Loucy (cell line): ENCODE data around the gene MALAT1.

Source experiments
- H2AFZ ChIP-seq: fragments of 200-600 bp; sonication (generic); 2 replicates; pipeline ENCODE4 v1.6.0; 2016; ENCODE audit warnings: antibody characterized with exemption, mild to moderate bottlenecking, low read length, moderate library complexity
- H3F3A ChIP-seq: fragments of 200-600 bp; 2 replicates; pipeline ENCODE4 v1.6.0; 2016; ENCODE audit warnings: antibody characterized with exemption, low read depth, mild to moderate bottlenecking
- H3K27me3 ChIP-seq: fragments of 200-600 bp; sonication (generic); 2 replicates; pipeline ENCODE4 v1.6.1; 2014; ENCODE audit warnings: low read length, mild to moderate bottlenecking; ENCODE audit not compliant: insufficient read depth, poor library complexity, severe bottlenecking
- H3K36me3 ChIP-seq: fragments of 200-600 bp; sonication (generic); 2 replicates; pipeline ENCODE4 v1.6.1; 2016; ENCODE audit warnings: low read length; ENCODE audit not compliant: insufficient read depth
- H3K4me1 ChIP-seq: fragments of 200-600 bp; sonication (generic); 2 replicates; pipeline ENCODE4 v1.5.1; 2014; ENCODE audit warnings: low read length, mild to moderate bottlenecking; ENCODE audit not compliant: insufficient read depth, poor library complexity, severe bottlenecking
- H3K4me2 ChIP-seq: fragments of 200-600 bp; sonication (generic); 2 replicates; pipeline ENCODE4 v1.6.0; 2014; ENCODE audit warnings: antibody characterized with exemption, low read length, low read depth, mild to moderate bottlenecking; ENCODE audit not compliant: poor library complexity, severe bottlenecking
- H3K4me3 ChIP-seq: fragments of 200-600 bp; sonication (generic); 2 replicates; pipeline ENCODE4 v1.5.1; 2014; ENCODE audit warnings: low read length, mild to moderate bottlenecking, mixed read lengths; ENCODE audit not compliant: poor library complexity, severe bottlenecking
- H3K79me2 ChIP-seq: fragments of 200-600 bp; sonication (generic); 2 replicates; pipeline ENCODE4 v1.6.1; 2014; ENCODE audit warnings: low read length; ENCODE audit not compliant: insufficient read depth
- H3K9ac ChIP-seq: fragments of 200-600 bp; sonication (generic); 2 replicates; pipeline ENCODE4 v1.6.0; 2014; ENCODE audit warnings: mild to moderate bottlenecking, low read depth, low read length, moderate library complexity; ENCODE audit not compliant: poor library complexity, severe bottlenecking
- H3K9me2 ChIP-seq: fragments of 200-600 bp; sonication (generic); replicated peaks from 2 replicates; pipeline ENCODE4 v1.6.1; 2016; ENCODE audit warnings: low read depth, low read length, mixed read lengths
- H3K9me3 ChIP-seq: fragments of 200-600 bp; sonication (generic); 2 replicates; pipeline ENCODE4 v1.6.1; 2014; ENCODE audit warnings: mild to moderate bottlenecking, antibody characterized with exemption, low read length, low read depth; ENCODE audit not compliant: insufficient read depth
- H4K20me1 ChIP-seq: fragments of 200-600 bp; sonication (generic); 2 replicates; pipeline ENCODE4 v1.6.0; 2014; ENCODE audit warnings: antibody characterized with exemption, low read length, mild to moderate bottlenecking; ENCODE audit not compliant: insufficient read depth, poor library complexity, severe bottlenecking
- CTCF ChIP-seq: fragments of 200-600 bp; sonication (generic); conservative IDR thresholded peaks from 2 replicates; pipeline ENCODE4 v1.5.1; 2014; ENCODE audit warnings: mild to moderate bottlenecking, antibody characterized with exemption, low read length
- EZH2phosphoT487 ChIP-seq: fragments of 200-600 bp; IDR thresholded peaks from 2 replicates; pipeline ENCODE4 v1.6.1; 2018; ENCODE audit warnings: antibody characterized with exemption, mild to moderate bottlenecking, moderate library complexity, borderline replicate concordance

MALAT1 gene

GRCh38 chr11:65487467-65488272 lies 11.2 kb upstream of the MALAT1 start:
- H3K36me3 ChIP-seq = no peaks in the 10 kb centered on the region
- peak overlapping the region; percentile 79 for H3K4me2 ChIP-seq
- H3K79me2 ChIP-seq = no peaks in the 10 kb centered on the region
- H3K9ac ChIP-seq = peak overlapping the region; percentile 51
- H3K4me3 ChIP-seq = peak overlapping the region; percentile 49
- no peaks in the 10 kb centered on the region for H3K9me3 ChIP-seq
- no peaks in the 10 kb centered on the region for H3K9me2 ChIP-seq
- no peaks in the 10 kb centered on the region for H3F3A ChIP-seq
- H2AFZ ChIP-seq = peak overlapping the region; percentile 32; the same call in 1 of the 2 replicates
- H4K20me1 ChIP-seq = no peaks in the 10 kb centered on the region
- peaks cover 40% of the 10 kb centered on the region for H3K4me1 ChIP-seq
- peak; percentile 36 for TF ChIP-seq CTCF
- no peak for TF ChIP-seq EZH2phosphoT487
- H3K27me3 ChIP-seq = no peaks in the 10 kb centered on the region

- peak overlapping the region; percentile 38 for H3K9ac ChIP-seq
- H3F3A ChIP-seq = no peaks in the 10 kb centered on the region
- H3K27me3 ChIP-seq = no peaks in the 10 kb centered on the region
- no peak overlapping the region for H2AFZ ChIP-seq
- no peaks in the 10 kb centered on the region for H3K36me3 ChIP-seq
- H3K9me2 ChIP-seq = no peaks in the 10 kb centered on the region
- H3K9me3 ChIP-seq = no peaks in the 10 kb centered on the region
- H3K4me2 ChIP-seq = peak overlapping the region; percentile 79
- H3K4me3 ChIP-seq = no peak overlapping the region
- peaks cover 45% of the 10 kb centered on the region for H3K4me1 ChIP-seq
- TF ChIP-seq EZH2phosphoT487 (no peak), CTCF (0 out of 2 replicates have a peak, but pooled peaks have one; percentile 7)
- no peaks in the 10 kb centered on the region for H3K79me2 ChIP-seq
- no peaks in the 10 kb centered on the region for H4K20me1 ChIP-seq
Measured at GRCh38 chr11:65488273-65489034, 10.4 kb upstream of the MALAT1 start.

GRCh38 chr11:65489035-65489705 lies 9.7 kb upstream of the MALAT1 start:
- H3K4me2 ChIP-seq = no peak overlapping the region
- no peaks in the 10 kb centered on the region for H3F3A ChIP-seq
- H3K4me1 ChIP-seq = peaks cover 49% of the 10 kb centered on the region
- no peak overlapping the region for H2AFZ ChIP-seq
- H3K79me2 ChIP-seq = no peaks in the 10 kb centered on the region
- no peaks in the 10 kb centered on the region for H3K9me3 ChIP-seq
- peak overlapping the region; percentile 38 for H3K9ac ChIP-seq
- H3K27me3 ChIP-seq = no peaks in the 10 kb centered on the region
- no peak overlapping the region for H3K4me3 ChIP-seq
- H3K36me3 ChIP-seq = no peaks in the 10 kb centered on the region
- no peaks in the 10 kb centered on the region for H4K20me1 ChIP-seq
- TF ChIP-seq CTCF = no peak
- no peak for TF ChIP-seq EZH2phosphoT487
- H3K9me2 ChIP-seq = no peaks in the 10 kb centered on the region
